Measurements from ENCODE around the gene POT1. TPM values are rescaled to one million over a fixed set of nuclear protein-coding genes. Genes with fewer than 3 reads are reported as not detected.
A peak's percentile ranks its signal among the peaks of the same experiment; 100 is the strongest.

Gene POT1
- total RNA-seq, 1 donor from 2014 or later = 42.9 TPM

- no peaks in the 10 kb centered on the region for H3K36me3 Mint-ChIP-seq (ENCODE audit: unreplicated experiment)
- H3K4me3 Mint-ChIP-seq (ENCODE audit: unreplicated experiment) = no peak overlapping the region
- no peak overlapping the region for H3K27ac Mint-ChIP-seq (ENCODE audit: unreplicated experiment)
- no peaks in the 10 kb centered on the region for H3K27me3 Mint-ChIP-seq (ENCODE audit: unreplicated experiment)
- DNase-seq = no peak
- H3K9me3 Mint-ChIP-seq (ENCODE audit: unreplicated experiment) = peaks cover 3% of the 10 kb centered on the region
- TF ChIP-seq, protein P1, sequence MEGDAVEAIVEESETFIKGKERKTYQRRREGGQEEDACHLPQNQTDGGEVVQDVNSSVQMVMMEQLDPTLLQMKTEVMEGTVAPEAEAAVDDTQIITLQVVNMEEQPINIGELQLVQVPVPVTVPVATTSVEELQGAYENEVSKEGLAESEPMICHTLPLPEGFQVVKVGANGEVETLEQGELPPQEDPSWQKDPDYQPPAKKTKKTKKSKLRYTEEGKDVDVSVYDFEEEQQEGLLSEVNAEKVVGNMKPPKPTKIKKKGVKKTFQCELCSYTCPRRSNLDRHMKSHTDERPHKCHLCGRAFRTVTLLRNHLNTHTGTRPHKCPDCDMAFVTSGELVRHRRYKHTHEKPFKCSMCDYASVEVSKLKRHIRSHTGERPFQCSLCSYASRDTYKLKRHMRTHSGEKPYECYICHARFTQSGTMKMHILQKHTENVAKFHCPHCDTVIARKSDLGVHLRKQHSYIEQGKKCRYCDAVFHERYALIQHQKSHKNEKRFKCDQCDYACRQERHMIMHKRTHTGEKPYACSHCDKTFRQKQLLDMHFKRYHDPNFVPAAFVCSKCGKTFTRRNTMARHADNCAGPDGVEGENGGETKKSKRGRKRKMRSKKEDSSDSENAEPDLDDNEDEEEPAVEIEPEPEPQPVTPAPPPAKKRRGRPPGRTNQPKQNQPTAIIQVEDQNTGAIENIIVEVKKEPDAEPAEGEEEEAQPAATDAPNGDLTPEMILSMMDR (IDR thresholded peaks at IDR 0.05; ENCODE audit: partially characterized antibody, unreplicated experiment) = no peak
- H3K4me1 Mint-ChIP-seq (ENCODE audit: low read depth, unreplicated experiment) = no peaks in the 10 kb centered on the region
Measured at GRCh38 chr7:124940306-124940705, 10.7 kb upstream of the POT1 start.

DNA sequence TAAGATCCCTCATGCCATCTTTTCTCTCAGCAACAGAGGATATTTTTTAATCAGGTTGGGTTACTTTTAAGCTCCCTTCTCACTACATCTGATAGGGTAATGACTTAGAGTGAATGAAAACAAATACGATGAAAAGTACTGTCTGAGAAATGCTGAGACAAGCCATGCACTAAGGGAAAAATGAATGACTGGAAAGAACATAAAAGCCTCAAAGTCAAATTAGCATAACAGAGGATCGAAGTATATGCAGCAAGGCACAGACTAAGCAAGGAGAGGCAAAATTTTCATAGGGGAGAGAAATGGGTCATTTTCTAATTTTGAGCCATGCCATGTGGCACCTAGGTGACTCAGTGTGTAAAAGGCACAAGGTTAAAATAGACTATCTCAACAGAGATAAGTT, 8.5 kb upstream of the POT1 start:
- TF ChIP-seq, protein P1 (IDR thresholded peaks at IDR 0.05; ENCODE audit: partially characterized antibody, unreplicated experiment) = no peak
- no peaks in the 10 kb centered on the region for H3K4me1 Mint-ChIP-seq (ENCODE audit: low read depth, unreplicated experiment)
- H3K27me3 Mint-ChIP-seq (ENCODE audit: unreplicated experiment) = no peaks in the 10 kb centered on the region
- no peak for DNase-seq
- peaks cover 3% of the 10 kb centered on the region for H3K9me3 Mint-ChIP-seq (ENCODE audit: unreplicated experiment)
- H3K36me3 Mint-ChIP-seq (ENCODE audit: unreplicated experiment) = no peaks in the 10 kb centered on the region
- H3K4me3 Mint-ChIP-seq (ENCODE audit: unreplicated experiment) = no peak overlapping the region
- H3K27ac Mint-ChIP-seq (ENCODE audit: unreplicated experiment) = no peak overlapping the region

DNA sequence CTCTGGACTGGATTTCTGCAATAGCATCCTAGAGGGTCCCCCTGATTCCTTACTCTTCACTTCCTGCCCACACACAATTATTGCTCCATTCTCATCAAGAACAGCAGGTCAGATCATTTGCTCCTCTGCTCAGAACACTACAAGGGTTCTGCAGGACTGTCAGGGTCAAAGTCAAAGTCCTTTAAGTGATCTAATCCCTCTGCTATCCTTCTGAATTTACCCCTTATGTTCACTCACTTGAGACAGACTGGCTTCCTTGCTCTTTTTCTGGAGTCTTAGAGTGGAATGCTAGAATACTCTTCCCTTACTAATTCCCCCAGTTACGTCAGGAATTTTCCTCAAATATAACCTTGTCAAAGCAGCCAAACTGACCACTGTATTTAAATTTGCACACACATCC, 7.5 kb upstream of the POT1 start:
- Mint-ChIP-seq H3K36me3 (ENCODE audit: unreplicated experiment) (no peaks in the 10 kb centered on the region), H3K4me3 (ENCODE audit: unreplicated experiment) (no peak overlapping the region), H3K9me3 (ENCODE audit: unreplicated experiment) (peaks cover 6% of the 10 kb centered on the region), H3K4me1 (ENCODE audit: low read depth, unreplicated experiment) (peaks cover 4% of the 10 kb centered on the region), H3K27me3 (ENCODE audit: unreplicated experiment) (no peaks in the 10 kb centered on the region), H3K27ac (ENCODE audit: unreplicated experiment) (no peak overlapping the region)
- TF ChIP-seq, protein P1 (IDR thresholded peaks at IDR 0.05; ENCODE audit: partially characterized antibody, unreplicated experiment) = no peak
- DNase-seq = no peak

- TF ChIP-seq, protein P1 (IDR thresholded peaks at IDR 0.05; ENCODE audit: partially characterized antibody, unreplicated experiment) = no peak
- no peak overlapping the region for H3K27ac Mint-ChIP-seq (ENCODE audit: unreplicated experiment)
Measured at GRCh38 chr7:124934841-124935240, 5.2 kb upstream of the POT1 start.

DNA sequence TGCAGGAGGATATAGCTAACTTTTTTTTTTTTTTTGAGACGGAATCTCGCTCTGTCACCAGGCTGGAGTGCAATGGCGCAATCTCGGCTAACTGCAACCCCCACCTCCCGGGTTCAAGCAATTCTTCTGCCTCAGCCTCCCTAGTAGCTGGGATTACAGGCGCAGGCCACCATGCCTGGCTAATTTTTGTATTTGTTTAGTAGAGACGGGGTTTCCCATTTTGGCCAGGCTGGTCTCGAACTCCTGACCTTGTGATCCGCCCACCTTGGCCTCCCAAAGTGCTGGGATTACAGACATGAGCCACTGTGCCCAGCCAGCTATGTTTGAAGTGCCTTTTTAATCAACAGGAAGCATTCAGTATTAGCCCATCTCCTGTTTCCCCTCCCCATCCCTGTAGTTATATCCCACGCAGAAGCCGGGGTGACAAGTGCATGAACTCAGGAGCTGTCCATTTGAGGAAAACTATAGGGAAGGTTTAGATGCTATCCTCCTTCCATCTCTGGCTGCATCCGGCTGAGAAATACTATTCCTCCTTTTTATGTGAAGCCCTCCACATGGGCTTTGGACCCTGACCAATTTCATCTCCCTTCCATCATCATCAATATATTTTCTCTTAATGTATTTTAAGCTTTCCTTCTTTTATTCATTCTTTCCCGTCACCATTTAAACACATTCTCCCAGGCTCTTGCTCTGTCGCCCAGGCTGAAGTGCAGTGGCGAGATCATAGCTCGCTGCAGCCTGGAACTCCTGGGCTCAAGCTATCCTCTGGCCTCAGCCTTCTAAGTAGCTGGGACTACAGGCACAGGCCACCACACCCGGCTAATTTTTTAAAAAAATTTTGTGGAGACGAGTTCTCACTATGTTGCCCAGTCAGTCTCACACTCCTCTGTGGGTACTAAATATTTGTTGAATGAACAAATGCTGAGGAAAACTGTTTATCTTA, 1.3 kb upstream of the POT1 start:
- Mint-ChIP-seq H3K9me3 (ENCODE audit: unreplicated experiment) (peaks cover 11% of the 10 kb centered on the region), H3K4me1 (ENCODE audit: low read depth, unreplicated experiment) (peaks cover 29% of the 10 kb centered on the region), H3K36me3 (ENCODE audit: unreplicated experiment) (no peaks in the 10 kb centered on the region), H3K4me3 (ENCODE audit: unreplicated experiment) (peak overlapping the region; percentile 61), H3K27ac (ENCODE audit: unreplicated experiment) (peak overlapping the region; percentile 86), H3K27me3 (ENCODE audit: unreplicated experiment) (peaks cover 10% of the 10 kb centered on the region)
- TF ChIP-seq, protein P1 (IDR thresholded peaks at IDR 0.05; ENCODE audit: partially characterized antibody, unreplicated experiment) = no peak
- DNase-seq = no peak

More at GRCh38 chr7:124934841-124935240, 5.2 kb upstream of the POT1 start:
- peaks cover 5% of the 10 kb centered on the region for H3K9me3 Mint-ChIP-seq (ENCODE audit: unreplicated experiment)
- peaks cover 14% of the 10 kb centered on the region for H3K4me1 Mint-ChIP-seq (ENCODE audit: low read depth, unreplicated experiment)
- DNase-seq = no peak
- peaks cover 4% of the 10 kb centered on the region for H3K27me3 Mint-ChIP-seq (ENCODE audit: unreplicated experiment)
- no peak overlapping the region for H3K4me3 Mint-ChIP-seq (ENCODE audit: unreplicated experiment)
- no peaks in the 10 kb centered on the region for H3K36me3 Mint-ChIP-seq (ENCODE audit: unreplicated experiment)
